ENCODE data around the gene HOXA13.
A peak's percentile ranks its signal among the peaks of the same experiment; 100 is the strongest.

The HOXA13 gene

DNA sequence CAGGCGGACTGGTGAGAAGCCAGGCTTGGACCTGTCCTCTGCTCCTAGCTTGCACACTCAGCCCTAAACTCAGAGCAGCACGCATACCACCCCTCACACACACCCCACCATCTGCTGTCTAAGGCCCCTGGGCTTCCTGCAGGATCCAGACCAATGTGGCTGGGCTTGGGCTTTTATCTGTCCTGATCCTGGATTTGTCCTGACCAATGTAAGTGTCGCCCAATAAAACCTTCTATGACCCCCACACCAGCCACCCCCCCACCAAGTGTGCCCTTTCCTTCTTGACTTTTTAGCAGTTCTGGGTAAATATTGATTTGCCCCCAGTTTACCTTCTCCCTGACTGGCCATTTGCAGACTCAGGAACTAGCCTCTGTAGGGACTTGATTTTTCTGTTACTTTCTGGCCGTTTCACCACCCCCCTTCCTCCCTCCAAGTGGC is 1.7 kb upstream of the HOXA13 start:
- no peak for DNase-seq (ENCODE audit: low read depth)
- no peak overlapping the region for H3K4me3 ChIP-seq (ENCODE audit: low read length)
- TF ChIP-seq, protein P1, sequence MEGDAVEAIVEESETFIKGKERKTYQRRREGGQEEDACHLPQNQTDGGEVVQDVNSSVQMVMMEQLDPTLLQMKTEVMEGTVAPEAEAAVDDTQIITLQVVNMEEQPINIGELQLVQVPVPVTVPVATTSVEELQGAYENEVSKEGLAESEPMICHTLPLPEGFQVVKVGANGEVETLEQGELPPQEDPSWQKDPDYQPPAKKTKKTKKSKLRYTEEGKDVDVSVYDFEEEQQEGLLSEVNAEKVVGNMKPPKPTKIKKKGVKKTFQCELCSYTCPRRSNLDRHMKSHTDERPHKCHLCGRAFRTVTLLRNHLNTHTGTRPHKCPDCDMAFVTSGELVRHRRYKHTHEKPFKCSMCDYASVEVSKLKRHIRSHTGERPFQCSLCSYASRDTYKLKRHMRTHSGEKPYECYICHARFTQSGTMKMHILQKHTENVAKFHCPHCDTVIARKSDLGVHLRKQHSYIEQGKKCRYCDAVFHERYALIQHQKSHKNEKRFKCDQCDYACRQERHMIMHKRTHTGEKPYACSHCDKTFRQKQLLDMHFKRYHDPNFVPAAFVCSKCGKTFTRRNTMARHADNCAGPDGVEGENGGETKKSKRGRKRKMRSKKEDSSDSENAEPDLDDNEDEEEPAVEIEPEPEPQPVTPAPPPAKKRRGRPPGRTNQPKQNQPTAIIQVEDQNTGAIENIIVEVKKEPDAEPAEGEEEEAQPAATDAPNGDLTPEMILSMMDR (IDR thresholded peaks at IDR 0.05; ENCODE audit: insufficient read depth, low read depth, low read length, missing control alignments) = no peak

DNA sequence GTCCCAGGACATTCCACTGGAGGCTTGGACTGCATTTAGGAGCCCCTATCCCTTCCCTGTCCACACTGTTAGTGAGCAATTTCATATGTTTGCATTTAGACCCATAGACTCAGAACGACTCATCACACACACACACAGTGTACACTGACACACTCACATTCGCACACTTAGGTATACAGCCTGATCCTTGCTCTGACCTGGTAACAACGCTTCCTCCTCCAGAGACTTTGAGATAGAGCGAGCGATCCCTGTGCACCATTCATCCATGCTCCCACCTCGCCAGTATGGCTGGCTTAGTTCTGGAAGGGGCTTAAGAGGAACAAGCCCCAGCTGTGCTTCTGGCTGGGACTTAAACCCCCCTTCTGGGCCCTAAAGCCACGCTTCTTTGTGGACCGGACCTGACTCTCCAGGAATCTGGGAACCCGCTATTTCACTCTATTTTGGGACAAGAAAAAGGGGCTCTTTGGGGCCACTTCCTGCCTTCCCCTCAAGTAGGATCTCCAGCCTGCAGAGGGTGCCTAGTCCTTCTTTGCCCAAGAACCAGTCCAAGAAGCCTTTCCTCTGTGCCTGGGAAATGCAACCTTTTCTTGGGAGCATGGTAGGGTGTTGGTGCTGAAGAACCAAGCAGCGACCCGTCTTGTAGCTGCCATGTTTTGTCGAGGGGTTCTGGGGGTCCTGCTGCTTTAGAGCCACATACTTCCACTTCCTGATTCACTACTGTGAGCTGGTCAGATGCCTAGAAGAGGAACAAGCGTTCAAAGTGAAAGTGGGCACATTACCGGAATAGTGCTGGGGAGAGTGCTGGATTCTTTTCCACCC is 1.1 kb upstream of the HOXA13 start:
- no peak for DNase-seq (ENCODE audit: low read depth)
- H3K4me3 ChIP-seq (ENCODE audit: low read length) = no peak overlapping the region
- TF ChIP-seq, protein P1 (IDR thresholded peaks at IDR 0.05; ENCODE audit: insufficient read depth, low read depth, low read length, missing control alignments) = no peak

DNA sequence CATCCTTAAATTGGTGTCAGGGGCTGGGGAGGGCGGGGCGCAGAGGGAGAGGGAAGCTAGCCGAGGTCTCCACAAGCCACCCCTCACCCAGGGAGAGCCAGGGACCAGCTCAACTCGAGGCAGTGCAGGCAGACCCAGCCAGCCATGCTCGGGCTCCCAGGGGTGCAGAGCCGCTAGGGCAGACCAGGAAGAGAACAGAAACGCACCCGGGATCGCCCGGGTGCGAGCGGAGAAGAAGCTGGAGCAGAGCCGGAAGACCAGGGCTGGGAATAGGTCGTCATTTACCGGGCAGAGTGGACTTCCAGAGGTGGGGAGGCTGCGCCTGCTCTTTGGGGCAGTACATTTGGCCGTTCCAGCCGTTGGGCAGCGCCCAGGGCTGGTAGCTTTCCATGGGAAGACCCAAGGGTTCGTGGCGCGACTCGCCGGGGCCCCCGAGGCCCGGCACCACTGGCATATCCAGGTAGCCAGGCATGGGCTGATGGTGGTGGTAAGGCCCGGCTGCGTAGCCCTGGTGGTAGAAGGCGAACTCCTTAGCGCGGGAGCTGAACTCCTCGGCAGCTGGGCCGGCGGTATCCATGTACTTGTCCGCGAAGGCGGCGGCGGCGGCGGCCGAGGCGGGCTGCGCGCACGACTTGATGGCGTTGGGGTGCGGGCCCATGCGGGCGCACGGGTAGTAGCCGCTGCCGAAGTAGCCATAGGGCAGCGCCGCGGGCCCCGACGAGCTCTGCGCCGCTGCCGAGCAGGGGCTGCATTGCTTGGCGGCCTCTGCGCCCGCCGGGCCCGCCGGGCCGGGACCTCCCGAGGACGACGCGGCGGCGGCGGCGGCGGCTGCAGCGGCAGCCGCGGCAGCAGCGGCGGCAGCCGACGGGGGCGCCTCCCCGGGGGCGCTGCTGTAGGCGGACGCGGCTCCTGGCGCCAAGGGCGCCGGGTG is 755 bp downstream of the HOXA13 start:
- DNase-seq (ENCODE audit: low read depth) = no peak
- no peak overlapping the region for H3K4me3 ChIP-seq (ENCODE audit: low read length)
- TF ChIP-seq, protein P1 (IDR thresholded peaks at IDR 0.05; ENCODE audit: insufficient read depth, low read depth, low read length, missing control alignments) = no peak

DNA sequence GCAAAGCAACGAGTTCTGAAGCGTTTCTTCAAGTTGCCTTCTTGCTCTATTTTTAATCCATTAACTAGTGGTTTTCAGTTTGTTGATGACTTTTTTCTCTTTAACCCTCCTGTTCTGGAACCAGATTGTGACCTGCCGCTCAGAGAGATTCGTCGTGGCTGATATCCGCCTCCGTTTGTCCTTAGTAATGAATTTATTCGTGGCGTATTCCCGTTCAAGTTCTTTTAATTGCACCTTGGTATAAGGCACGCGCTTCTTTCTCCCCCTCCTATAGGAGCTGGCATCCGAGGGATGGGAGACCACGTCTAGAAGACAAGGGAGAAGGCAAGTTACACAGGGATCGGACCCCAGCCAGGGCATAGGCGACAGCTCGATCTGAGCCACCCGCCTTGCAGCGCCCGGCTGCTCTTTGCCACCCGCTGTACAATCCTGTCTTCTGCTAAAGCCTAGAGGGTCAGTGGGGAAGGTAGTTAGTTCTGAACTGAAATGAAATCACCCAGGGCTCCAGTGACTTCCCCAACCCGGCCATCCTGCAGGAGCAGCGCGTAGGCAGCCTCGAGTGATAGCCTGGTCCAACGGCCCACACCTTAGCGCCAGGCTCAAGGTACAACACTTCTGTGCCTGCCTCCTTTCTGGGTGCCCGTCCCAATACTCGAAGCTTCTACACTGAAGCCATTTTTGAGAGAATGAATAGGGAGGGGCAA is 1.6 kb downstream of the HOXA13 start:
- TF ChIP-seq, protein P1 (IDR thresholded peaks at IDR 0.05; ENCODE audit: insufficient read depth, low read depth, low read length, missing control alignments) = no peak
- DNase-seq (ENCODE audit: low read depth) = no peak
- no peak overlapping the region for H3K4me3 ChIP-seq (ENCODE audit: low read length)

DNA sequence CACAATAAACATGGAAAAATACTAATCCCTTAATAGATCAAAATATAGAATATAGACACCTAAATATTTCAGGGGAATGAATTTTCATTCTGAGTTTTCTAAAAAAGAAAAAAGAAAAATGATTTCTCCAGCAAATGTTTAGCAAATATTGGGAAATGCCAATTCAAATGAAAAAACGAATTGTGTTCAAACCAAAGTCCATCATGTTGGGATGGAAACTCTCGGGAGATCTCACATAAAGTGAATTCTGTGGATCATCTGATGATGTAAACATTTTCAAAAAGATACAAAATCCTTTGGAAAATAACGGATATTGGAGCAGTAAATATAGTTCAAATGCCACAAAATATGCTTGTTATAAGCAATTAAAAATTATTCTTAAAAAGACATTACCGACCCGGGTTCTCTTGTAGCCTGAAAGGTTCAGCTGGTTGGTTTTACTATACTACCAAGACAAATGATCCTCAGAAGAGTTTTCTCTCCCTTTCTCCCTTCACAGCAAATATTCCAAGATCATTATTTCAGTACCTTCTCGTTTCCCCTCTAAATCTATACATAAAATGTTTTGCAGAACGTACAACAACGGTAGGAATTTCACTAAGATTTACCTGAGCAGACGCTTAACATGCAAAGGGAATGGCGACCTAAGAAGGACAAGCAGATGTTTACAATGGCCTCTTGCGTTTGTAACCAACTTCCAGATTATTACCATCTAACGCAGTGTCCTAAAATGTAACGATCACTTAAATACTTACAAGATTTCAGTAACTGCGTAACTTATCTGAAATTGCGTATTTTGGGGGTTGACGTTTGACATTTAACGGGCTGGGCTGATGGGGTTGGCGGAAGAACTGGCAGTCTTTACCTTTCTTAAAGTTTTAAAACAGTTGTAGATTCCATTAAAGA is 2.5 kb downstream of the HOXA13 start:
- no peak for DNase-seq (ENCODE audit: low read depth)
- TF ChIP-seq, protein P1 (IDR thresholded peaks at IDR 0.05; ENCODE audit: insufficient read depth, low read depth, low read length, missing control alignments) = no peak
- H3K4me3 ChIP-seq (ENCODE audit: low read length) = no peak overlapping the region

DNA sequence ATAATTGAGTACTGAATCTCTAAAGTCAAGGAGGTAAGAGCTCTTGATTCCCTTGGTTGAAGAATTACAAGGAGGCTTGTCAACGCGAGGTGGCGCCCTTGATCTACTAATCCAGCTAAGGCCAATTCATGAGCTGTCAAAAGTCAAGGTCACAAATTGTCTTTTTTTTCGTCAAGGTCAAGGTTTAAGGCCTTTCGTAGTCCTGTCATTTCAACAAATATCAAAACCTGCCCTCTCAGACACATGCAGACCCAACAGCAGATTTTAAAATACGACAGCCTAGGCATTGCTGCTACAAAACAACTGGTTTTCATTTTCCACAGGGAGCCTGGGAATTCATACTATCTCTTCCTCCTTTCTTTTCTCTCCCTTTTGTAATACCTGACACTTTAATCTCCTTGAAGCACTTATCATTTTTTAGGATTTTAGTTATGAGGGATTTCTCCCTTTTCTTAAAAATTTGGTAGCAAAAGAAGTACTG is 3.6 kb downstream of the HOXA13 start:
- no peak overlapping the region for H3K4me3 ChIP-seq (ENCODE audit: low read length)
- TF ChIP-seq, protein P1 (IDR thresholded peaks at IDR 0.05; ENCODE audit: insufficient read depth, low read depth, low read length, missing control alignments) = peak; percentile 80
- peak; percentile 78 for DNase-seq (ENCODE audit: low read depth)
